Rectal smooth muscle tissue (tissue), 1 donor: ENCODE measurements around the gene ISOC2.

Source experiments
- H3K27ac ChIP-seq: one replicate; pipeline ENCODE4 v1.7.0; 2013; ENCODE audit warnings: low read depth, low read length, inconsistent platforms
- H3K27me3 ChIP-seq: one replicate; pipeline ENCODE4 v1.7.0; 2013; ENCODE audit warnings: low read length; ENCODE audit not compliant: control insufficient read depth, insufficient read depth
- H3K36me3 ChIP-seq: one replicate; pipeline ENCODE4 v1.7.0; 2013; ENCODE audit warnings: low read length; ENCODE audit not compliant: control insufficient read depth, insufficient read depth
- H3K4me1 ChIP-seq: one replicate; pipeline ENCODE4 v1.7.0; 2013; ENCODE audit warnings: low read length; ENCODE audit not compliant: control insufficient read depth, insufficient read depth
- H3K4me3 ChIP-seq: one replicate; pipeline ENCODE4 v1.7.0; 2013; ENCODE audit warnings: low read length
- H3K9ac ChIP-seq: one replicate; pipeline ENCODE4 v1.7.0; 2013; ENCODE audit warnings: low read length

The ISOC2 gene

GRCh38 chr19:55479451-55480230, 18.2 kb upstream of the ISOC2 start:
- H3K4me3 ChIP-seq = no peak overlapping the region
- no peak overlapping the region for H3K27ac ChIP-seq
- peaks cover 11% of the 10 kb centered on the region for H3K4me1 ChIP-seq

GRCh38 chr19:55479045-55479444, 17.6 kb upstream of the ISOC2 start:
- no peak overlapping the region for H3K27ac ChIP-seq
- no peak overlapping the region for H3K4me3 ChIP-seq
- H3K4me1 ChIP-seq = peaks cover 7% of the 10 kb centered on the region
- H3K36me3 ChIP-seq = peaks cover 3% of the 10 kb centered on the region
- H3K9ac ChIP-seq = no peak overlapping the region
- H3K27me3 ChIP-seq = no peaks in the 10 kb centered on the region

More at GRCh38 chr19:55479451-55480230, 18.2 kb upstream of the ISOC2 start:
- peaks cover 3% of the 10 kb centered on the region for H3K36me3 ChIP-seq
- H3K27me3 ChIP-seq = no peaks in the 10 kb centered on the region
- no peak overlapping the region for H3K9ac ChIP-seq

GRCh38 chr19:55478364-55478763, 16.9 kb upstream of the ISOC2 start:
- H3K4me3 ChIP-seq = no peak overlapping the region

GRCh38 chr19:55477905-55478304, 16.5 kb upstream of the ISOC2 start:
- Histone ChIP-seq H3K27ac (no peak overlapping the region), H3K9ac (no peak overlapping the region), H3K36me3 (peaks cover 3% of the 10 kb centered on the region), H3K4me1 (peaks cover 7% of the 10 kb centered on the region), H3K27me3 (no peaks in the 10 kb centered on the region), H3K4me3 (no peak overlapping the region)

More at GRCh38 chr19:55478364-55478763, 16.9 kb upstream of the ISOC2 start:
- Histone ChIP-seq H3K27ac (no peak overlapping the region), H3K36me3 (peaks cover 3% of the 10 kb centered on the region), H3K27me3 (no peaks in the 10 kb centered on the region), H3K4me1 (peaks cover 7% of the 10 kb centered on the region), H3K9ac (no peak overlapping the region)

- Histone ChIP-seq H3K4me1 (peaks cover 7% of the 10 kb centered on the region), H3K27me3 (no peaks in the 10 kb centered on the region), H3K9ac (peak within 1 kb of the TSS; percentile 25), H3K36me3 (no peaks in the 10 kb centered on the region), H3K4me3 (peak within 1 kb of the TSS; percentile 79), H3K27ac (peak within 1 kb of the TSS; percentile 83)
Measured at GRCh38 chr19:55476100-55476775, 14.8 kb upstream of the ISOC2 start, which contains the start of gene ZNF628. Gene ZNF628 (plus strand): TSS chr19:55476617. CDS start chr19:55479911, 3,294 bp downstream.

- Histone ChIP-seq H3K9ac (no peak overlapping the region), H3K4me1 (peaks cover 7% of the 10 kb centered on the region), H3K27me3 (no peaks in the 10 kb centered on the region), H3K36me3 (no peaks in the 10 kb centered on the region), H3K4me3 (no peak overlapping the region), H3K27ac (no peak overlapping the region)
Measured at GRCh38 chr19:55474269-55475265, 13.1 kb upstream of the ISOC2 start.

- Histone ChIP-seq H3K36me3 (no peaks in the 10 kb centered on the region), H3K4me3 (no peak overlapping the region), H3K27me3 (no peaks in the 10 kb centered on the region), H3K4me1 (peaks cover 7% of the 10 kb centered on the region), H3K27ac (no peak overlapping the region), H3K9ac (no peak overlapping the region)
Measured at GRCh38 chr19:55473225-55474012, 12.0 kb upstream of the ISOC2 start.

GRCh38 chr19:55472463-55472862, 11.0 kb upstream of the ISOC2 start:
- Histone ChIP-seq H3K9ac (no peak overlapping the region), H3K4me3 (no peak overlapping the region), H3K36me3 (no peaks in the 10 kb centered on the region), H3K27me3 (no peaks in the 10 kb centered on the region), H3K4me1 (peaks cover 5% of the 10 kb centered on the region), H3K27ac (no peak overlapping the region)

- H3K27me3 ChIP-seq = no peaks in the 10 kb centered on the region
- peaks cover 5% of the 10 kb centered on the region for H3K4me1 ChIP-seq
- no peak overlapping the region for H3K9ac ChIP-seq
- no peak overlapping the region for H3K27ac ChIP-seq
- H3K36me3 ChIP-seq = no peaks in the 10 kb centered on the region
- no peak overlapping the region for H3K4me3 ChIP-seq
Measured at GRCh38 chr19:55471266-55471665, 9.8 kb upstream of the ISOC2 start.

GRCh38 chr19:55468054-55468393, 6.6 kb upstream of the ISOC2 start:
- no peak overlapping the region for H3K9ac ChIP-seq
- no peaks in the 10 kb centered on the region for H3K4me1 ChIP-seq
- no peaks in the 10 kb centered on the region for H3K27me3 ChIP-seq
- H3K4me3 ChIP-seq = no peak overlapping the region
- H3K27ac ChIP-seq = no peak overlapping the region
- no peaks in the 10 kb centered on the region for H3K36me3 ChIP-seq

GRCh38 chr19:55467236-55468053, 6.0 kb upstream of the ISOC2 start:
- Histone ChIP-seq H3K4me3 (no peak overlapping the region), H3K9ac (no peak overlapping the region)

More at GRCh38 chr19:55467236-55468053, 6.0 kb upstream of the ISOC2 start:
- Histone ChIP-seq H3K4me1 (no peaks in the 10 kb centered on the region), H3K36me3 (no peaks in the 10 kb centered on the region), H3K27me3 (no peaks in the 10 kb centered on the region), H3K27ac (no peak overlapping the region)
